ENCODE results near the gene SPATA3. TPM values are rescaled to one million over a fixed set of nuclear protein-coding genes. Genes with fewer than 3 reads are reported as not detected.

SPATA3 gene
- total and polyA plus RNA-seq, 2 of the 13 experiments (the other 11 are each of a cell fraction or from before 2014, with no cell fraction given) = not detected

DNA sequence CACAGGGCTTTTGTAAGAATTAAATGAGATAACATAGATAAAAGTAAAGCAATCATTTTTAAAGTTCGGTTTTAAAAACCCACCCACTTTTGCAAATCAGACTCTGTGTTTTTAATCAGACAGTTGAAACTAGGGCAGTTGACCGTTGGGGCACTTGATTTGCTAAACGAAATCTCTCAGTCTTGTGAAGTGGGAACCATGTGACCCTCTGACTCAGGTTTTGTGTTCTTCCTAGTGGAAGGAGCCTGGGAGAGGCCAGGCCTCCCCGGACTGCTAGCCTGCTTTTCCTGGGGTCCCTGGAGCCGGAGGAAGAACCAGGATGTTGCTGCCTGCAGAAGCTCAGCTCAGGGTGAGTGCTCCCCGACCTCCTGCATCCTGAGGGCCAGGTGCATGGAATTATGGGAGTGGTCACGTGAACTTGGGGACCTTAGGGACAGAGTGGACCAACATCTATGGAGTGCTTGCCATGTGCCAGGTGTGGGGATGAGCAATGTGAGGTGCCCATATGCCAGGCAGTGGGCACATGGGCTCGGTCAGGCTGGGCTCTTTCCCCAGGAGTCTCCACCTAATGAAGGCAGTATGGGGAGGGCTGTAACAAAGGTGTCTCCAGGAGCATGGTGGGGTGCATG is 45.3 kb downstream of the SPATA3 start (continued):
- TF ChIP-seq ZSCAN31 (CRISPR knock-in tag; IDR thresholded peaks at IDR 0.05; ENCODE audit: low read depth) (no peak), MXD4 (CRISPR knock-in tag; IDR thresholded peaks at IDR 0.05) (no peak), NFYB (CRISPR knock-in tag; IDR thresholded peaks at IDR 0.05) (no peak), ZBTB20 (CRISPR knock-in tag; IDR thresholded peaks at IDR 0.05; ENCODE audit: borderline replicate concordance, low read depth) (no peak), ZMYM4 (CRISPR knock-in tag; IDR thresholded peaks at IDR 0.05) (no peak), ZNF780A (CRISPR knock-in tag; IDR thresholded peaks at IDR 0.05) (no peak), IRF2 (CRISPR knock-in tag; IDR thresholded peaks at IDR 0.05) (no peak), TOPORS (CRISPR knock-in tag; IDR thresholded peaks at IDR 0.05) (no peak), SAP130 (CRISPR knock-in tag; IDR thresholded peaks at IDR 0.05; ENCODE audit: low read depth) (no peak), AKAP8 (CRISPR knock-in tag; IDR thresholded peaks at IDR 0.05) (0 out of 2 replicates have a peak, but pooled peaks have one; percentile 54), ZNF446 (CRISPR knock-in tag; IDR thresholded peaks at IDR 0.05) (no peak), TSC22D2 (CRISPR knock-in tag; IDR thresholded peaks at IDR 0.05; ENCODE audit: borderline replicate concordance) (no peak), NCOA1 (CRISPR knock-in tag; IDR thresholded peaks at IDR 0.05) (no peak), POLR2A (IDR thresholded peaks at IDR 0.05; ENCODE audit: insufficient read depth in 1 of 2, low read depth in 2 of 2, low read length in 2 of 2) (peak in 1 of 2 experiments; percentile 51; a peak in 2 of 4 replicates), CEBPB (IDR thresholded peaks at IDR 0.05; ENCODE audit: borderline replicate concordance, low read depth, low read length) (no peak), MEIS2 (CRISPR knock-in tag; IDR thresholded peaks at IDR 0.05) (no peak), ERF (CRISPR knock-in tag; IDR thresholded peaks at IDR 0.05) (no peak), ZFY (CRISPR knock-in tag; IDR thresholded peaks at IDR 0.05) (0 out of 2 replicates have a peak, but pooled peaks have one; percentile 8), MBNL3 (CRISPR knock-in tag; conservative IDR thresholded peaks at IDR 0.05) (no peak)
- TF ChIP-seq, protein P1, sequence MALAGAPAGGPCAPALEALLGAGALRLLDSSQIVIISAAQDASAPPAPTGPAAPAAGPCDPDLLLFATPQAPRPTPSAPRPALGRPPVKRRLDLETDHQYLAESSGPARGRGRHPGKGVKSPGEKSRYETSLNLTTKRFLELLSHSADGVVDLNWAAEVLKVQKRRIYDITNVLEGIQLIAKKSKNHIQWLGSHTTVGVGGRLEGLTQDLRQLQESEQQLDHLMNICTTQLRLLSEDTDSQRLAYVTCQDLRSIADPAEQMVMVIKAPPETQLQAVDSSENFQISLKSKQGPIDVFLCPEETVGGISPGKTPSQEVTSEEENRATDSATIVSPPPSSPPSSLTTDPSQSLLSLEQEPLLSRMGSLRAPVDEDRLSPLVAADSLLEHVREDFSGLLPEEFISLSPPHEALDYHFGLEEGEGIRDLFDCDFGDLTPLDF (CRISPR knock-in tag; IDR thresholded peaks at IDR 0.05) = no peak
- TF ChIP-seq, protein P2, sequence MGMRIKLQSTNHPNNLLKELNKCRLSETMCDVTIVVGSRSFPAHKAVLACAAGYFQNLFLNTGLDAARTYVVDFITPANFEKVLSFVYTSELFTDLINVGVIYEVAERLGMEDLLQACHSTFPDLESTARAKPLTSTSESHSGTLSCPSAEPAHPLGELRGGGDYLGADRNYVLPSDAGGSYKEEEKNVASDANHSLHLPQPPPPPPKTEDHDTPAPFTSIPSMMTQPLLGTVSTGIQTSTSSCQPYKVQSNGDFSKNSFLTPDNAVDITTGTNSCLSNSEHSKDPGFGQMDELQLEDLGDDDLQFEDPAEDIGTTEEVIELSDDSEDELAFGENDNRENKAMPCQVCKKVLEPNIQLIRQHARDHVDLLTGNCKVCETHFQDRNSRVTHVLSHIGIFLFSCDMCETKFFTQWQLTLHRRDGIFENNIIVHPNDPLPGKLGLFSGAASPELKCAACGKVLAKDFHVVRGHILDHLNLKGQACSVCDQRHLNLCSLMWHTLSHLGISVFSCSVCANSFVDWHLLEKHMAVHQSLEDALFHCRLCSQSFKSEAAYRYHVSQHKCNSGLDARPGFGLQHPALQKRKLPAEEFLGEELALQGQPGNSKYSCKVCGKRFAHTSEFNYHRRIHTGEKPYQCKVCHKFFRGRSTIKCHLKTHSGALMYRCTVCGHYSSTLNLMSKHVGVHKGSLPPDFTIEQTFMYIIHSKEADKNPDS (CRISPR knock-in tag; IDR thresholded peaks at IDR 0.05) = no peak
- TF ChIP-seq, protein P3, sequence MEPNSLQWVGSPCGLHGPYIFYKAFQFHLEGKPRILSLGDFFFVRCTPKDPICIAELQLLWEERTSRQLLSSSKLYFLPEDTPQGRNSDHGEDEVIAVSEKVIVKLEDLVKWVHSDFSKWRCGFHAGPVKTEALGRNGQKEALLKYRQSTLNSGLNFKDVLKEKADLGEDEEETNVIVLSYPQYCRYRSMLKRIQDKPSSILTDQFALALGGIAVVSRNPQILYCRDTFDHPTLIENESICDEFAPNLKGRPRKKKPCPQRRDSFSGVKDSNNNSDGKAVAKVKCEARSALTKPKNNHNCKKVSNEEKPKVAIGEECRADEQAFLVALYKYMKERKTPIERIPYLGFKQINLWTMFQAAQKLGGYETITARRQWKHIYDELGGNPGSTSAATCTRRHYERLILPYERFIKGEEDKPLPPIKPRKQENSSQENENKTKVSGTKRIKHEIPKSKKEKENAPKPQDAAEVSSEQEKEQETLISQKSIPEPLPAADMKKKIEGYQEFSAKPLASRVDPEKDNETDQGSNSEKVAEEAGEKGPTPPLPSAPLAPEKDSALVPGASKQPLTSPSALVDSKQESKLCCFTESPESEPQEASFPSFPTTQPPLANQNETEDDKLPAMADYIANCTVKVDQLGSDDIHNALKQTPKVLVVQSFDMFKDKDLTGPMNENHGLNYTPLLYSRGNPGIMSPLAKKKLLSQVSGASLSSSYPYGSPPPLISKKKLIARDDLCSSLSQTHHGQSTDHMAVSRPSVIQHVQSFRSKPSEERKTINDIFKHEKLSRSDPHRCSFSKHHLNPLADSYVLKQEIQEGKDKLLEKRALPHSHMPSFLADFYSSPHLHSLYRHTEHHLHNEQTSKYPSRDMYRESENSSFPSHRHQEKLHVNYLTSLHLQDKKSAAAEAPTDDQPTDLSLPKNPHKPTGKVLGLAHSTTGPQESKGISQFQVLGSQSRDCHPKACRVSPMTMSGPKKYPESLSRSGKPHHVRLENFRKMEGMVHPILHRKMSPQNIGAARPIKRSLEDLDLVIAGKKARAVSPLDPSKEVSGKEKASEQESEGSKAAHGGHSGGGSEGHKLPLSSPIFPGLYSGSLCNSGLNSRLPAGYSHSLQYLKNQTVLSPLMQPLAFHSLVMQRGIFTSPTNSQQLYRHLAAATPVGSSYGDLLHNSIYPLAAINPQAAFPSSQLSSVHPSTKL (CRISPR knock-in tag; IDR thresholded peaks at IDR 0.05) = no peak
- TF ChIP-seq, protein P4, sequence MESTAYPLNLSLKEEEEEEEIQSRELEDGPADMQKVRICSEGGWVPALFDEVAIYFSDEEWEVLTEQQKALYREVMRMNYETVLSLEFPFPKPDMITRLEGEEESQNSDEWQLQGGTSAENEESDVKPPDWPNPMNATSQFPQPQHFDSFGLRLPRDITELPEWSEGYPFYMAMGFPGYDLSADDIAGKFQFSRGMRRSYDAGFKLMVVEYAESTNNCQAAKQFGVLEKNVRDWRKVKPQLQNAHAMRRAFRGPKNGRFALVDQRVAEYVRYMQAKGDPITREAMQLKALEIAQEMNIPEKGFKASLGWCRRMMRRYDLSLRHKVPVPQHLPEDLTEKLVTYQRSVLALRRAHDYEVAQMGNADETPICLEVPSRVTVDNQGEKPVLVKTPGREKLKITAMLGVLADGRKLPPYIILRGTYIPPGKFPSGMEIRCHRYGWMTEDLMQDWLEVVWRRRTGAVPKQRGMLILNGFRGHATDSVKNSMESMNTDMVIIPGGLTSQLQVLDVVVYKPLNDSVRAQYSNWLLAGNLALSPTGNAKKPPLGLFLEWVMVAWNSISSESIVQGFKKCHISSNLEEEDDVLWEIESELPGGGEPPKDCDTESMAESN (CRISPR knock-in tag; conservative IDR thresholded peaks at IDR 0.05) = no peak
